ENCODE results near the gene SPATA21.
A peak's percentile ranks its signal among the peaks of the same experiment; 100 is the strongest.

The SPATA21 gene

GRCh38 chr1:16418823-16419425 is 18.3 kb downstream of the SPATA21 start:
- no peak for DNase-seq

- DNase-seq = no peak
These were observed 24.0 kb downstream of the SPATA21 start for GRCh38 chr1:16413191-16413590.

GRCh38 chr1:16410803-16411202 is 26.4 kb downstream of the SPATA21 start:
- no peak for DNase-seq

GRCh38 chr1:16409536-16410152 is 27.6 kb downstream of the SPATA21 start:
- DNase-seq = no peak

GRCh38 chr1:16406868-16407267 is 30.4 kb downstream of the SPATA21 start:
- DNase-seq = no peak

- no peak for DNase-seq
These were observed 31.8 kb downstream of the SPATA21 start for GRCh38 chr1:16405441-16405840.

GRCh38 chr1:16402742-16403141 is 34.5 kb downstream of the SPATA21 start:
- DNase-seq = no peak

GRCh38 chr1:16398371-16398953 is 38.8 kb downstream of the SPATA21 start:
- no peak for DNase-seq

GRCh38 chr1:16397120-16397519 is 40.1 kb downstream of the SPATA21 start:
- no peak for DNase-seq

- DNase-seq = peak; percentile 73
These were observed 40.6 kb downstream of the SPATA21 start for GRCh38 chr1:16396591-16396990.

- DNase-seq = no peak
These were observed 42.2 kb downstream of the SPATA21 start for GRCh38 chr1:16394977-16395376.

- no peak for DNase-seq
These were observed 43.4 kb downstream of the SPATA21 start for GRCh38 chr1:16393570-16394521.

- DNase-seq = no peak
These were observed 44.3 kb downstream of the SPATA21 start for GRCh38 chr1:16392740-16393569.

GRCh38 chr1:16391411-16391810 is 45.8 kb downstream of the SPATA21 start:
- no peak for DNase-seq

GRCh38 chr1:16387201-16388188 is 49.7 kb downstream of the SPATA21 start:
- DNase-seq = no peak

- peak; percentile 76 for DNase-seq
These were observed 50.6 kb downstream of the SPATA21 start for GRCh38 chr1:16386454-16387113.

GRCh38 chr1:16385659-16386453 is 51.4 kb downstream of the SPATA21 start:
- no peak for DNase-seq

- DNase-seq = no peak
These were observed 53.3 kb downstream of the SPATA21 start for GRCh38 chr1:16383888-16384287.

- no peak for DNase-seq
These were observed 56.4 kb downstream of the SPATA21 start for GRCh38 chr1:16380868-16381267.

GRCh38 chr1:16378443-16378842 is 58.8 kb downstream of the SPATA21 start:
- DNase-seq = no peak

Data from fibroblast of upper back skin (primary cell).